ENCODE data around the gene KRTAP10-2.

GRCh38 chr21:44502171-44502958, 48.9 kb downstream of the KRTAP10-2 start:
- TF ChIP-seq CTCF (conservative IDR thresholded peaks at IDR 0.05) (no peak), EZH2 (IDR thresholded peaks at IDR 0.05; ENCODE audit: low read depth) (no peak)
